GM23338 (cell line): ENCODE results near the gene GCLM. TPM values are rescaled to one million over a fixed set of nuclear protein-coding genes. Genes with fewer than 3 reads are reported as not detected.

Experiments used
- ATAC-seq: fragments of 200-7000 bp; cut with Tn5 transposase; 3 replicates; pipeline ENCODE4 v1.9.1; 2020
- DNase-seq: peaks from one replicate; pipeline ENCODE4 v3.0.0-alpha.2; 2015; ENCODE audit warnings: low spot score
- H2AFZ ChIP-seq: fragments of 200-600 bp; sonication (generic); 2 replicates; pipeline ENCODE4 v1.8.0; 2016; ENCODE audit warnings: antibody characterized with exemption, mild to moderate bottlenecking, moderate library complexity
- H3F3A ChIP-seq: fragments of 200-600 bp; sonication (generic); replicated peaks from 2 replicates; pipeline ENCODE4 v1.8.0; 2017; ENCODE audit warnings: antibody characterized with exemption, mixed run types, low read depth
- H3K27ac ChIP-seq: fragments of 200-600 bp; sonication (generic); 2 replicates; pipeline ENCODE4 v1.6.1; 2016; ENCODE audit warnings: low read depth
- H3K27me3 ChIP-seq: fragments of 200-600 bp; sonication (generic); 2 replicates; pipeline ENCODE4 v1.8.0; 2016; ENCODE audit warnings: mild to moderate bottlenecking, mixed run types, moderate library complexity; ENCODE audit not compliant: insufficient read depth
- H3K36me3 ChIP-seq: fragments of 200-600 bp; sonication (generic); 2 replicates; pipeline ENCODE4 v1.8.0; 2016; ENCODE audit warnings: mild to moderate bottlenecking; ENCODE audit not compliant: insufficient read depth
- H3K4me1 ChIP-seq: fragments of 200-600 bp; sonication (generic); 2 replicates; pipeline ENCODE4 v1.8.0; 2016; ENCODE audit warnings: mild to moderate bottlenecking, moderate library complexity; ENCODE audit not compliant: insufficient read depth
- H3K4me2 ChIP-seq: fragments of 200-600 bp; sonication (generic); 2 replicates; pipeline ENCODE4 v1.7.1; 2017; ENCODE audit warnings: mixed run types
- H3K4me3 ChIP-seq: fragments of 200-600 bp; sonication (generic); 2 replicates; pipeline ENCODE4 v1.6.1; 2016; ENCODE audit warnings: mixed run types
- H3K79me2 ChIP-seq: fragments of 200-600 bp; sonication (generic); replicated peaks from 2 replicates; pipeline ENCODE4 v1.8.0; 2017; ENCODE audit warnings: mild to moderate bottlenecking; ENCODE audit not compliant: insufficient read depth
- H3K9me2 ChIP-seq: fragments of 200-600 bp; sonication (generic); 2 replicates; pipeline ENCODE4 v1.8.0; 2017; ENCODE audit not compliant: insufficient read depth
- H4K20me1 ChIP-seq: fragments of 200-600 bp; sonication (generic); replicated peaks from 2 replicates; pipeline ENCODE4 v1.8.0; 2017; ENCODE audit warnings: mild to moderate bottlenecking; ENCODE audit not compliant: insufficient read depth
- H3K27ac Mint-ChIP-seq: 2 replicates; pipeline ENCODE4 v1.8.0; 2020; ENCODE audit warnings: inconsistent platforms, mild to moderate bottlenecking, moderate library complexity, mixed read lengths
- H3K27me3 Mint-ChIP-seq: 3 replicates; pipeline ENCODE4 v1.8.0; 2022; ENCODE audit warnings: low read depth, mild to moderate bottlenecking, moderate library complexity, mixed read lengths, inconsistent platforms; ENCODE audit not compliant: insufficient read depth, poor library complexity
- H3K36me3 Mint-ChIP-seq: 3 replicates; pipeline ENCODE4 v1.8.0; 2021; ENCODE audit warnings: low read depth, mild to moderate bottlenecking, inconsistent platforms, moderate library complexity, mixed read lengths
- H3K4me1 Mint-ChIP-seq: 3 replicates; pipeline ENCODE4 v1.8.0; 2020; ENCODE audit warnings: mild to moderate bottlenecking, inconsistent platforms, mixed read lengths
- H3K4me3 Mint-ChIP-seq: 3 replicates; pipeline ENCODE4 v1.8.0; 2021; ENCODE audit warnings: moderate library complexity, mild to moderate bottlenecking, inconsistent platforms, mixed read lengths
- H3K9me3 Mint-ChIP-seq: 3 replicates; pipeline ENCODE4 v1.8.0; 2020; ENCODE audit warnings: moderate library complexity, mild to moderate bottlenecking, inconsistent platforms, mixed read lengths
- CREB1 ChIP-seq: fragments of 250-450 bp; sonication (Bioruptor Pico); IDR thresholded peaks from 2 replicates; pipeline ENCODE4 v1.5.0; 2020; ENCODE audit warnings: low read depth, mild to moderate bottlenecking, moderate library complexity
- CTCF ChIP-seq, 2 experiments: fragments of 200-600 bp in 1 of 2; sonication (generic) in 1 of 2; conservative IDR thresholded peaks; 2 replicates each; pipeline versions ENCODE4 v1.5.1 to v1.6.1; 2016 to 2017; ENCODE audit warnings: antibody characterized with exemption in 2 of 2, low read depth in 2 of 2, mild to moderate bottlenecking in 2 of 2, moderate library complexity in 1 of 2
- ETS1 ChIP-seq: IDR thresholded peaks from 2 replicates; pipeline ENCODE4 v1.6.1; 2016; ENCODE audit warnings: antibody characterized with exemption
- EZH2 ChIP-seq: fragments of 200-600 bp; sonication (generic); IDR thresholded peaks from one replicate; pipeline ENCODE4 v1.8.0; 2017; ENCODE audit warnings: antibody characterized with exemption, mild to moderate bottlenecking, low read depth; ENCODE audit not compliant: unreplicated experiment
- EZH2phosphoT487 ChIP-seq: fragments of 200-600 bp; sonication (generic); IDR thresholded peaks from one replicate; pipeline ENCODE4 v1.8.1; 2018; ENCODE audit warnings: antibody characterized with exemption; ENCODE audit not compliant: unreplicated experiment
- JUNB ChIP-seq: IDR thresholded peaks from one replicate; pipeline ENCODE4 v1.6.1; 2016; ENCODE audit warnings: antibody characterized with exemption; ENCODE audit not compliant: unreplicated experiment
- NANOG ChIP-seq: IDR thresholded peaks from 2 replicates; pipeline ENCODE4 v1.6.1; 2016; ENCODE audit warnings: antibody characterized with exemption, borderline replicate concordance
- POLR2AphosphoS5 ChIP-seq: IDR thresholded peaks from 2 replicates; pipeline ENCODE4 v1.6.1; 2016; ENCODE audit warnings: antibody characterized with exemption, low read depth
- REST ChIP-seq: IDR thresholded peaks from one replicate; pipeline ENCODE4 v1.6.1; 2018; ENCODE audit warnings: antibody characterized with exemption; ENCODE audit not compliant: unreplicated experiment
- STAT1 ChIP-seq: IDR thresholded peaks from one replicate; pipeline ENCODE4 v1.6.1; 2016; ENCODE audit warnings: antibody characterized with exemption; ENCODE audit not compliant: unreplicated experiment
- ZNF114 ChIP-seq: fragments of 250-450 bp; sonication (Bioruptor Pico); IDR thresholded peaks from 2 replicates; pipeline ENCODE4 v1.5.0; 2020; ENCODE audit warnings: mild to moderate bottlenecking, moderate library complexity
- ZNF331 ChIP-seq: fragments of 250-450 bp; sonication (Bioruptor Pico); IDR thresholded peaks from 2 replicates; pipeline ENCODE4 v1.5.0; 2020; ENCODE audit warnings: low read depth, mild to moderate bottlenecking, moderate library complexity
- ZNF462 ChIP-seq: fragments of 250-450 bp; sonication (Bioruptor Pico); IDR thresholded peaks from 2 replicates; pipeline ENCODE4 v1.5.0; 2020; ENCODE audit warnings: mild to moderate bottlenecking, moderate library complexity
- polyA plus RNA-seq: library from polyadenylated mRNA; unstranded; fragments of >200 nt; fragmentation: Nextera tagmentation; extraction: Ambion mirVana; gene quantifications from 2 replicates; pipeline ENCODE4 v1.2.1, GENCODE V29; 2016
- total RNA-seq: library from RNA; depleted of rRNA; stranded (reverse); fragments of >200 nt; shearing (Covaris generic); gene quantifications from 2 replicates; pipeline ENCODE4 v1.2.3, GENCODE V29; 2014

Gene GCLM
- total and polyA plus RNA-seq, 2 experiments from 2014 or later = 10.4 to 12.8 TPM

- Histone ChIP-seq H3F3A (no peaks in the 10 kb centered on the region), H2AFZ (no peak overlapping the region), H3K4me3 (no peak overlapping the region), H4K20me1 (no peaks in the 10 kb centered on the region), H3K27ac (no peak overlapping the region), H3K27me3 (no peaks in the 10 kb centered on the region), H3K9me2 (no peaks in the 10 kb centered on the region), H3K36me3 (peaks cover 14% of the 10 kb centered on the region; the same call in 1 of the 2 replicates), H3K79me2 (peaks cover 24% of the 10 kb centered on the region), H3K4me1 (peaks cover 4% of the 10 kb centered on the region; the same call in 1 of the 2 replicates), H3K4me2 (no peak overlapping the region)
- TF ChIP-seq JUNB (no peak), EZH2phosphoT487 (no peak), REST (no peak), EZH2 (no peak), ZNF462 (no peak), ZNF114 (CRISPR knock-in tag) (no peak), ZNF331 (no peak), STAT1 (no peak), NANOG (no peak), ETS1 (no peak), POLR2AphosphoS5 (no peak), CTCF (conservative IDR thresholded peaks at IDR 0.05; ENCODE audit: low read depth in 2 of 2) (no peak), CREB1 (CRISPR knock-in tag) (no peak)
- no peak overlapping the region for H3K4me3 Mint-ChIP-seq
- H3K9me3 Mint-ChIP-seq = no peaks in the 10 kb centered on the region
- H3K36me3 Mint-ChIP-seq = peaks cover 8% of the 10 kb centered on the region; the same call in 2 of the 3 replicates
- DNase-seq (no peak), ATAC-seq (no peak)
- no peaks in the 10 kb centered on the region for H3K27me3 Mint-ChIP-seq
- H3K27ac Mint-ChIP-seq = no peak overlapping the region
- H3K4me1 Mint-ChIP-seq = peaks cover 2% of the 10 kb centered on the region; the same call in 2 of the 3 replicates
Measured at GRCh38 chr1:93900723-93901504, 8.3 kb downstream of the GCLM start.
